ENCODE results near the gene SLIT3.

SLIT3 gene

GRCh38 chr5:169280696-169281095 is 20.2 kb downstream of the SLIT3 start:
- TF ChIP-seq PATZ1 (CRISPR knock-in tag; IDR thresholded peaks at IDR 0.05; ENCODE audit: borderline replicate concordance) = no peak
- TF ChIP-seq ZFP3 (CRISPR knock-in tag; IDR thresholded peaks at IDR 0.05) = no peak
- no peak for TF ChIP-seq ZFP30 (CRISPR knock-in tag; IDR thresholded peaks at IDR 0.05)
- no peak for TF ChIP-seq CSDC2 (CRISPR knock-in tag; IDR thresholded peaks at IDR 0.05)
- TF ChIP-seq TOX (CRISPR knock-in tag; IDR thresholded peaks at IDR 0.05; ENCODE audit: borderline replicate concordance) = no peak
- TF ChIP-seq RARB (CRISPR knock-in tag; IDR thresholded peaks at IDR 0.05) = no peak
- TF ChIP-seq TCF4 (CRISPR knock-in tag; IDR thresholded peaks at IDR 0.05; ENCODE audit: borderline replicate concordance) = no peak
- TF ChIP-seq SNAI2 (CRISPR knock-in tag; IDR thresholded peaks at IDR 0.05) = no peak
- no peak for TF ChIP-seq PPARA (CRISPR knock-in tag; IDR thresholded peaks at IDR 0.05; ENCODE audit: borderline replicate concordance)
- TF ChIP-seq OSR1 (CRISPR knock-in tag; IDR thresholded peaks at IDR 0.05) = no peak
- TF ChIP-seq BACH2 (CRISPR knock-in tag; IDR thresholded peaks at IDR 0.05; ENCODE audit: borderline replicate concordance) = no peak
- no peak for TF ChIP-seq CREB5 (CRISPR knock-in tag; IDR thresholded peaks at IDR 0.05; ENCODE audit: low read depth)
- TF ChIP-seq ISL1 (CRISPR knock-in tag; IDR thresholded peaks at IDR 0.05) = no peak
- no peak for TF ChIP-seq GLIS3 (CRISPR knock-in tag; IDR thresholded peaks at IDR 0.05)
- no peak for ATAC-seq

GRCh38 chr5:169280286-169280685 is 20.7 kb downstream of the SLIT3 start:
- peak; percentile 49; the same call in 1 of the 3 replicates for ATAC-seq
- no peak for TF ChIP-seq TCF4 (CRISPR knock-in tag; IDR thresholded peaks at IDR 0.05; ENCODE audit: borderline replicate concordance)
- no peak for TF ChIP-seq RARB (CRISPR knock-in tag; IDR thresholded peaks at IDR 0.05)
- TF ChIP-seq TOX (CRISPR knock-in tag; IDR thresholded peaks at IDR 0.05; ENCODE audit: borderline replicate concordance) = no peak
- peak; percentile 41; the same call in 1 of the 2 replicates for TF ChIP-seq TSHZ2 (CRISPR knock-in tag; IDR thresholded peaks at IDR 0.05)

GRCh38 chr5:169279125-169279524 is 21.8 kb downstream of the SLIT3 start:
- no peak for ATAC-seq
- no peak for TF ChIP-seq ARNTL (CRISPR knock-in tag; IDR thresholded peaks at IDR 0.05; ENCODE audit: borderline replicate concordance, low read depth)
- no peak for TF ChIP-seq SNAI2 (CRISPR knock-in tag; IDR thresholded peaks at IDR 0.05)
- TF ChIP-seq POU6F1 (CRISPR knock-in tag; IDR thresholded peaks at IDR 0.05; ENCODE audit: borderline replicate concordance, low read depth) = no peak
- no peak for TF ChIP-seq ESRRG (CRISPR knock-in tag; IDR thresholded peaks at IDR 0.05)
- TF ChIP-seq ZFP30 (CRISPR knock-in tag; IDR thresholded peaks at IDR 0.05) = no peak
- TF ChIP-seq PPARA (CRISPR knock-in tag; IDR thresholded peaks at IDR 0.05; ENCODE audit: borderline replicate concordance) = no peak
- TF ChIP-seq OSR1 (CRISPR knock-in tag; IDR thresholded peaks at IDR 0.05) = no peak
- no peak for TF ChIP-seq TOX (CRISPR knock-in tag; IDR thresholded peaks at IDR 0.05; ENCODE audit: borderline replicate concordance)
- TF ChIP-seq ISL1 (CRISPR knock-in tag; IDR thresholded peaks at IDR 0.05) = no peak

GRCh38 chr5:169273881-169274280 is 27.1 kb downstream of the SLIT3 start:
- ATAC-seq = no peak
- no peak for TF ChIP-seq ZFP30 (CRISPR knock-in tag; IDR thresholded peaks at IDR 0.05)
- TF ChIP-seq ZFP3 (CRISPR knock-in tag; IDR thresholded peaks at IDR 0.05) = no peak
- TF ChIP-seq ESRRG (CRISPR knock-in tag; IDR thresholded peaks at IDR 0.05) = no peak
- TF ChIP-seq ZNF70 (CRISPR knock-in tag; IDR thresholded peaks at IDR 0.05) = no peak
- no peak for TF ChIP-seq PPARA (CRISPR knock-in tag; IDR thresholded peaks at IDR 0.05; ENCODE audit: borderline replicate concordance)
- no peak for TF ChIP-seq ZNF565 (CRISPR knock-in tag; conservative IDR thresholded peaks at IDR 0.05; ENCODE audit: low read depth)
- TF ChIP-seq POU6F1 (CRISPR knock-in tag; IDR thresholded peaks at IDR 0.05; ENCODE audit: borderline replicate concordance, low read depth) = no peak
- TF ChIP-seq CSDC2 (CRISPR knock-in tag; IDR thresholded peaks at IDR 0.05) = no peak
- no peak for TF ChIP-seq TSHZ2 (CRISPR knock-in tag; IDR thresholded peaks at IDR 0.05)
- no peak for TF ChIP-seq ISL1 (CRISPR knock-in tag; IDR thresholded peaks at IDR 0.05)
- TF ChIP-seq CREB5 (CRISPR knock-in tag; IDR thresholded peaks at IDR 0.05; ENCODE audit: low read depth) = no peak
- TF ChIP-seq BACH2 (CRISPR knock-in tag; IDR thresholded peaks at IDR 0.05; ENCODE audit: borderline replicate concordance) = no peak
- TF ChIP-seq TOX (CRISPR knock-in tag; IDR thresholded peaks at IDR 0.05; ENCODE audit: borderline replicate concordance) = no peak

Data from SK-N-SH treated with all-trans-retinoic acid at 6 μM for 48 hours (cell line).